Liver (tissue), 9 donors: ENCODE data around the gene CPED1. TPM values are rescaled to one million over a fixed set of nuclear protein-coding genes. Genes with fewer than 3 reads are reported as not detected.
A peak's percentile ranks its signal among the peaks of the same experiment; 100 is the strongest.

ENCODE experiments used
- DNase-seq: peaks from one replicate; pipeline ENCODE4 v3.0.0-alpha.2; 2017; ENCODE audit warnings: low spot score
- H3K27ac ChIP-seq, 2 donors: one replicate each; pipeline ENCODE4 v1.7.0; 2013; ENCODE audit warnings: inconsistent platforms in 2 of 2, low read length in 2 of 2, control low read depth in 1 of 2, low read depth in 1 of 2, mild to moderate bottlenecking in 1 of 2
- H3K27me3 ChIP-seq, 4 donors: one replicate each; pipeline versions ENCODE4 v1.6.1 to v1.7.0; 2013; ENCODE audit warnings: low read length in 3 of 4, inconsistent platforms in 1 of 4, mild to moderate bottlenecking in 1 of 4, moderate library complexity in 1 of 4; ENCODE audit not compliant: control insufficient read depth in 4 of 4, insufficient read depth in 4 of 4
- H3K36me3 ChIP-seq, 4 donors: one replicate each; pipeline versions ENCODE4 v1.6.1 to v1.7.0; 2013; ENCODE audit warnings: low read length in 3 of 4, mild to moderate bottlenecking in 3 of 4, low read depth in 1 of 4, moderate library complexity in 1 of 4; ENCODE audit not compliant: control insufficient read depth in 4 of 4, insufficient read depth in 3 of 4
- H3K4me1 ChIP-seq, 4 donors: one replicate each; pipeline versions ENCODE4 v1.6.1 to v1.7.0; 2013; ENCODE audit warnings: low read length in 3 of 4, mild to moderate bottlenecking in 3 of 4, moderate library complexity in 1 of 4; ENCODE audit not compliant: control insufficient read depth in 4 of 4, insufficient read depth in 4 of 4
- H3K4me3 ChIP-seq, 3 donors: one replicate each; pipeline versions ENCODE4 v1.6.1 to v1.7.0; 2013; ENCODE audit warnings: low read length in 3 of 3, control low read depth in 1 of 3, low read depth in 1 of 3, mild to moderate bottlenecking in 1 of 3
- H3K9ac ChIP-seq, 2 donors: one replicate each; pipeline ENCODE4 v1.7.0; 2013; ENCODE audit warnings: low read length in 2 of 2, mild to moderate bottlenecking in 2 of 2, moderate library complexity in 2 of 2, control low read depth in 1 of 2, low read depth in 1 of 2
- H3K9me3 ChIP-seq, 4 donors: one replicate each; pipeline versions ENCODE4 v1.6.1 to v1.7.0; 2013; ENCODE audit warnings: low read length in 3 of 4; ENCODE audit not compliant: control insufficient read depth in 4 of 4
- ATF3 ChIP-seq: IDR thresholded peaks from 2 replicates; pipeline ENCODE4 v1.6.1; 2016; ENCODE audit warnings: antibody characterized with exemption
- CTCF ChIP-seq: fragments of 150-350 bp; IDR thresholded peaks from 2 replicates; pipeline ENCODE4 v1.5.1; 2017; ENCODE audit warnings: improper control_type of control experiment, low read depth, low read length; ENCODE audit not compliant: missing input control
- EGR1 ChIP-seq, 2 donors: IDR thresholded peaks; 2 replicates each; pipeline ENCODE4 v1.6.1; 2016 to 2018; ENCODE audit warnings: antibody characterized with exemption in 2 of 2, low read depth in 2 of 2
- FOXA1 ChIP-seq: IDR thresholded peaks from 2 replicates; pipeline ENCODE4 v1.6.1; 2016; ENCODE audit warnings: antibody characterized with exemption
- FOXA2 ChIP-seq: IDR thresholded peaks from 2 replicates; pipeline ENCODE4 v1.6.1; 2016; ENCODE audit warnings: antibody characterized with exemption
- GABPA ChIP-seq, 2 donors: IDR thresholded peaks in 1 of 2; conservative IDR thresholded peaks in 1 of 2; 2 replicates each; pipeline ENCODE4 v1.6.1; 2016; ENCODE audit warnings: antibody characterized with exemption in 2 of 2, mild to moderate bottlenecking in 1 of 2, moderate library complexity in 1 of 2
- HNF4A ChIP-seq, 2 donors: conservative IDR thresholded peaks; 2 replicates each; pipeline ENCODE4 v1.6.1; 2016; ENCODE audit warnings: antibody characterized with exemption in 2 of 2, mild to moderate bottlenecking in 2 of 2
- HNF4G ChIP-seq: IDR thresholded peaks from 2 replicates; pipeline ENCODE4 v1.6.1; 2016; ENCODE audit warnings: antibody characterized with exemption
- JUND ChIP-seq, 2 donors: IDR thresholded peaks; 2 replicates each; pipeline ENCODE4 v1.6.1; 2016; ENCODE audit warnings: antibody characterized with exemption in 2 of 2
- MAX ChIP-seq: IDR thresholded peaks from 2 replicates; pipeline ENCODE4 v1.6.1; 2016; ENCODE audit warnings: antibody characterized with exemption
- NR2F2 ChIP-seq: IDR thresholded peaks from 2 replicates; pipeline ENCODE4 v1.6.1; 2016; ENCODE audit warnings: antibody characterized with exemption
- RAD21 ChIP-seq, 2 donors: IDR thresholded peaks; 2 replicates each; pipeline ENCODE4 v1.6.1; 2016; ENCODE audit warnings: antibody characterized with exemption in 2 of 2, mild to moderate bottlenecking in 2 of 2
- REST ChIP-seq: IDR thresholded peaks from 2 replicates; pipeline ENCODE4 v1.6.1; 2016; ENCODE audit warnings: antibody characterized with exemption, mild to moderate bottlenecking
- RXRA ChIP-seq, 2 donors: IDR thresholded peaks; 2 replicates each; pipeline ENCODE4 v1.6.1; 2017 to 2018; ENCODE audit warnings: antibody characterized with exemption in 2 of 2, mild to moderate bottlenecking in 1 of 2
- SP1 ChIP-seq: IDR thresholded peaks from 2 replicates; pipeline ENCODE4 v1.6.1; 2018; ENCODE audit warnings: antibody characterized with exemption, mild to moderate bottlenecking
- TAF1 ChIP-seq: conservative IDR thresholded peaks from 2 replicates; pipeline ENCODE4 v1.6.1; 2016; ENCODE audit warnings: antibody characterized with exemption, mild to moderate bottlenecking
- YY1 ChIP-seq: IDR thresholded peaks from 2 replicates; pipeline ENCODE4 v1.6.1; 2016; ENCODE audit warnings: antibody characterized with exemption, mild to moderate bottlenecking
- ZBTB33 ChIP-seq: IDR thresholded peaks from 2 replicates; pipeline ENCODE4 v1.6.1; 2016; ENCODE audit warnings: antibody characterized with exemption
- WGBS: extraction: QIAGEN DNeasy Blood & Tissue Kit; methylation state at CpG from one replicate; pipeline ENCODE4 v1.1.7; 2013; 5-methylcytosine and 5-hydroxymethylcytosine counted together
- polyA plus RNA-seq, 2 donors: library from polyadenylated mRNA; stranded (reverse) in 1 of 2; unstranded in 1 of 2; fragments of 200-250 nt in 1 of 2; fragments of >200 nt in 1 of 2; fragmentation: Nextera tagmentation in 1 of 2; extraction: Ambion mirVana in 1 of 2; gene quantifications; one replicate each; pipeline versions ENCODE4 v1.2.1 to v1.2.3, GENCODE V29; 2013 to 2015
- total RNA-seq, 2 donors: library from RNA; depleted of rRNA; stranded (reverse); fragments of >200 nt; gene quantifications; one replicate each; pipeline ENCODE4 v1.2.3, GENCODE V29; 2014
- donor health status: healthy.
- donor health status: healthy.
- donor health status: healthy.
- donor health status: healthy.
- donor health status: healthy.

CPED1 gene
- total and polyA plus RNA-seq, 4 donors, result 8.5 to 58.0 (median 14.6) TPM

GRCh38 chr7:121024611-121025010, 36.1 kb downstream of the CPED1 start:
- peak overlapping the region in 1 of 2 donors; percentile 50 for H3K27ac ChIP-seq
- peaks cover 3 to 34% (median 18%) of the 10 kb centered on the region in 4 donors for H3K4me1 ChIP-seq
- H3K9ac ChIP-seq, result peak overlapping the region in 1 of 2 donors; percentile 1
- no peak for TF ChIP-seq SP1
- TF ChIP-seq JUND (IDR thresholded peaks at IDR 0.05), result no peak
- no peak for TF ChIP-seq HNF4G
- no peak for TF ChIP-seq ATF3
- no peak for TF ChIP-seq RAD21 (IDR thresholded peaks at IDR 0.05)
- TF ChIP-seq NR2F2, result no peak
- TF ChIP-seq EGR1 (IDR thresholded peaks at IDR 0.05; ENCODE audit: low read depth in 2 of 2), result no peak
- TF ChIP-seq YY1, result no peak
- no peak for TF ChIP-seq MAX
- no peak for TF ChIP-seq FOXA1
- no peak for TF ChIP-seq FOXA2
- TF ChIP-seq ZBTB33, result no peak
- no peak for TF ChIP-seq RXRA (IDR thresholded peaks at IDR 0.05)
- no peak for TF ChIP-seq REST
- TF ChIP-seq TAF1, result no peak
- no peak for TF ChIP-seq GABPA (IDR thresholded peaks at IDR 0.05 in 1 of 2, conservative IDR thresholded peaks at IDR 0.05 in 1 of 2)
- no peak for TF ChIP-seq CTCF
- TF ChIP-seq HNF4A (conservative IDR thresholded peaks at IDR 0.05), result no peak
- no peaks in the 10 kb centered on the region for H3K27me3 ChIP-seq
- peaks cover 0 to 4% (median under 1%) of the 10 kb centered on the region in 4 donors for H3K36me3 ChIP-seq
- H3K4me3 ChIP-seq, result no peak overlapping the region
- no peak for DNase-seq
- WGBS, result 26% methylated on average over 5 of the region's 5 CpGs
- no peaks in the 10 kb centered on the region for H3K9me3 ChIP-seq
